ENCODE results near the gene SRGAP2C. TPM values are rescaled to one million over a fixed set of nuclear protein-coding genes. Genes with fewer than 3 reads are reported as not detected.
"Not testable (repeated sequence)": the region's sequence is repeated elsewhere in the genome, so short reads cannot be mapped to it uniquely, and the experiment has no call there.

SRGAP2C gene
- polyA plus RNA-seq, 1 donor from 2014 or later, result 10.0 TPM

GRCh38 chr1:121208375-121208774, 23.6 kb downstream of the SRGAP2C start:
- not testable (repeated sequence) for H3K27ac ChIP-seq (ENCODE audit: low read length); H3K4me2 ChIP-seq (ENCODE audit: low read length); H3K4me3 ChIP-seq (ENCODE audit: low read length); H3K36me3 ChIP-seq (ENCODE audit: insufficient read depth, low read length); H3K27me3 ChIP-seq (ENCODE audit: insufficient read depth, low read depth, low read length); H3K9me2 ChIP-seq (ENCODE audit: insufficient read depth, low read length); H3K79me2 ChIP-seq (replicated peaks; ENCODE audit: insufficient read depth, low read length); H3K9me3 ChIP-seq (ENCODE audit: low read length); H2AFZ ChIP-seq (ENCODE audit: low read depth, low read length); H4K20me1 ChIP-seq (ENCODE audit: insufficient read depth); H3K9ac ChIP-seq (ENCODE audit: low read length); H3F3A ChIP-seq (ENCODE audit: insufficient read depth, low read length, poor library complexity, severe bottlenecking)

- not testable (repeated sequence) for H3K36me3 ChIP-seq (ENCODE audit: insufficient read depth, low read length); H3K9ac ChIP-seq (ENCODE audit: low read length); H4K20me1 ChIP-seq (ENCODE audit: insufficient read depth); H3K4me3 ChIP-seq (ENCODE audit: low read length); H2AFZ ChIP-seq (ENCODE audit: low read depth, low read length); H3K27me3 ChIP-seq (ENCODE audit: insufficient read depth, low read depth, low read length); H3K9me3 ChIP-seq (ENCODE audit: low read length); H3F3A ChIP-seq (ENCODE audit: insufficient read depth, low read length, poor library complexity, severe bottlenecking); H3K79me2 ChIP-seq (replicated peaks; ENCODE audit: insufficient read depth, low read length); H3K4me2 ChIP-seq (ENCODE audit: low read length); H3K27ac ChIP-seq (ENCODE audit: low read length); H3K9me2 ChIP-seq (ENCODE audit: insufficient read depth, low read length)
Observed at GRCh38 chr1:121210778-121211177, 26.0 kb downstream of the SRGAP2C start.

GRCh38 chr1:121213491-121213890, 28.7 kb downstream of the SRGAP2C start:
- not testable (repeated sequence) for H3K9ac ChIP-seq (ENCODE audit: low read length); H3K79me2 ChIP-seq (replicated peaks; ENCODE audit: insufficient read depth, low read length); H3K27me3 ChIP-seq (ENCODE audit: insufficient read depth, low read depth, low read length)

GRCh38 chr1:121214544-121215156, 29.9 kb downstream of the SRGAP2C start:
- H3F3A ChIP-seq (ENCODE audit: insufficient read depth, low read length, poor library complexity, severe bottlenecking); H3K9ac ChIP-seq (ENCODE audit: low read length): not testable (repeated sequence)

More at GRCh38 chr1:121213491-121213890, 28.7 kb downstream of the SRGAP2C start:
- not testable (repeated sequence) for H3K36me3 ChIP-seq (ENCODE audit: insufficient read depth, low read length); H3F3A ChIP-seq (ENCODE audit: insufficient read depth, low read length, poor library complexity, severe bottlenecking); H3K9me3 ChIP-seq (ENCODE audit: low read length); H2AFZ ChIP-seq (ENCODE audit: low read depth, low read length); H3K9me2 ChIP-seq (ENCODE audit: insufficient read depth, low read length); H4K20me1 ChIP-seq (ENCODE audit: insufficient read depth); H3K4me3 ChIP-seq (ENCODE audit: low read length); H3K4me2 ChIP-seq (ENCODE audit: low read length); H3K27ac ChIP-seq (ENCODE audit: low read length)

GRCh38 chr1:121215699-121216417, 31.1 kb downstream of the SRGAP2C start:
- not testable (repeated sequence) for H3K79me2 ChIP-seq (replicated peaks; ENCODE audit: insufficient read depth, low read length); H4K20me1 ChIP-seq (ENCODE audit: insufficient read depth); H3K4me3 ChIP-seq (ENCODE audit: low read length); H3K27me3 ChIP-seq (ENCODE audit: insufficient read depth, low read depth, low read length); H3K36me3 ChIP-seq (ENCODE audit: insufficient read depth, low read length); H3K4me2 ChIP-seq (ENCODE audit: low read length); H3K9me2 ChIP-seq (ENCODE audit: insufficient read depth, low read length); H3K9me3 ChIP-seq (ENCODE audit: low read length); H3K9ac ChIP-seq (ENCODE audit: low read length); H3F3A ChIP-seq (ENCODE audit: insufficient read depth, low read length, poor library complexity, severe bottlenecking); H3K27ac ChIP-seq (ENCODE audit: low read length); H2AFZ ChIP-seq (ENCODE audit: low read depth, low read length)

More at GRCh38 chr1:121214544-121215156, 29.9 kb downstream of the SRGAP2C start:
- not testable (repeated sequence) for H3K79me2 ChIP-seq (replicated peaks; ENCODE audit: insufficient read depth, low read length); H4K20me1 ChIP-seq (ENCODE audit: insufficient read depth); H3K36me3 ChIP-seq (ENCODE audit: insufficient read depth, low read length); H3K27ac ChIP-seq (ENCODE audit: low read length); H2AFZ ChIP-seq (ENCODE audit: low read depth, low read length); H3K4me3 ChIP-seq (ENCODE audit: low read length); H3K4me2 ChIP-seq (ENCODE audit: low read length); H3K9me3 ChIP-seq (ENCODE audit: low read length); H3K27me3 ChIP-seq (ENCODE audit: insufficient read depth, low read depth, low read length); H3K9me2 ChIP-seq (ENCODE audit: insufficient read depth, low read length)

All from neural cell (in vitro differentiated cells).